GM12891 (cell line): ENCODE measurements around the gene FPR2.

Experiments used
- POLR2A ChIP-seq: IDR thresholded peaks from 2 replicates; pipeline ENCODE4 v1.6.1; 2011; ENCODE audit warnings: low read depth, low read length, control low read depth
- POLR2AphosphoS5 ChIP-seq: IDR thresholded peaks from 2 replicates; pipeline ENCODE4 v1.6.1; 2011; ENCODE audit warnings: low read depth, low read length, control low read depth
- TAF1 ChIP-seq: IDR thresholded peaks from 2 replicates; pipeline ENCODE4 v1.6.1; 2011; ENCODE audit warnings: low read depth, low read length, control low read depth

DNA sequence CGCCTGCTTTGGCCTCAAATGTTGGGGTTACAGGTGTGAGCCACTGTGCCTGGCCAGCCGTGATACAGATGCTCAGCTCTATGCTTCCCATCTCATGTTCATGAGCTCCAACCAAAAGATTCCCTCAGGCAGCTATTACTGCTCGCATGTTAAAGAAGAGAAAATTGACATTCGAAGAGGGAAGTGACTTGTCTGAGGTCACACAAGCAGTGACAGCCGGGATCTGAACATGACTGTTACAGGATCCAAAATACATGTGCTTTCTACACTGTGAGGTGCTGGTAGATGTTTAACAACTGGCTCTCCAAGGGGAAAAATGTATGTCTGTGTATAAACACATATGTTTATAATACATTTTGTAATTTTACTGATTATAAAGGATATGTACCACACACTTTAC lies 20.6 kb upstream of the FPR2 start:
- no peak for TF ChIP-seq POLR2A
- TF ChIP-seq TAF1: no peak
- TF ChIP-seq POLR2AphosphoS5: no peak
